MV-4-11 (cell line): ENCODE data around the gene UBASH3B.

Experiments used
- DNase-seq: peaks from one replicate; lab custom pipeline; 2025; lab: John Stamatoyannopoulos, UW

The UBASH3B gene

DNA sequence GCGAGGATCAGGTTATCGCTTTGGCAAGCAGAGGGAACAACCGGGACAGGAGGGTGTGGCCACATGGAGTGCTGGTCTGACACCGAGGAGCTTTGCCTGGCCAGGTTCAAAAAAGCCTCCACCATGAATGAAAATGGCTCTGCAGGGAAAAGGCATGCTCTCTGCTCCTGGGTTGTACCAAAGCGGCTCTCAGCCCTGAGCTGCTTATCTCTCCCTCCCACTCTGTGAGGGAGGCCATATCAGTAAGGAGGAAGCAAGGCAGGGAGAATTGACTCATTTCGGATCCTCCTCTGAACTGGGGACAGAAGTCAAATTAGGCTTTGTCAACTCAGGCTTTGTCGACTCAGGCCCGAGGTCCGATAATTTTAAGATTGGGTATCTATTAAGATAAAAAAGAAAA is 99.9 kb downstream of the UBASH3B start:
- DNase-seq, result peak; percentile 72

DNA sequence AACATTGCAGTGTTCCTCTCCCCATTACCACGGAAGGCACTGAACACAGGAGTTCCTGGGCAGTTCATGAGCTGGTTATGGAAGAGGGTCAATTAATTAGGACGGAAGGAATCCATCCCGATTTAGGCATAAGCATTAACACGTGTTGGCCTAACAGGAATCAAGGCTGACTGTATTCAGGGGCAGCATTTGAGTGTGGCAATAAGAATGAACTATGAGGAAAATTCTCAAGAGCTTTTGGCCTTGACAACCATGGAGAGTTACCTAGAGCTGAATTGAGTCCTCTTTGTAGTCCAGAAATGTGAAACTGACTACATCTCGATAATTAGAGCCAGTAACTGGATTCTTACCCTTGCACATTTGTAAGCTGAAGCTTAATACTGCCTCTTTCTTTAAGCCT is 100.4 kb downstream of the UBASH3B start:
- DNase-seq, result no peak

DNA sequence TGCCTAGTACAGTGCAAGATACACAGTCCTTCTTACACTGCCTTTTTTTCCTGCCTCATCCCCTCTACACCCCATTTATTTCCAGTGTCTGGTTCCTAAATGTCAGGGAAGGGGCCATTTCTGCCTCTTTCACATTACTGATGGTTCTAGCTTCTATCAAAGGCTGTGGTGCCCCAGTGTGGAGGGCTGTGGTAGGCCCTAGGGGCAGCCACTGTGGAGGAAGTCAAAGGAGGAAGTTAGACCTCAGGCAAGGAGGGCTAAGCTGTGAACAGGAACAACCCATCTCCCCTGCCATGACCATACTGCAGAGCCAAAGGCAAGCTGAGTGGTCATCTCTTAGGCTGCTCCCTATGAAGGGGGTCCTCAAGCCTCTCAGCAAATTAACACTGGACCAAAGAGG is 100.9 kb downstream of the UBASH3B start:
- DNase-seq, result peak; percentile 93

DNA sequence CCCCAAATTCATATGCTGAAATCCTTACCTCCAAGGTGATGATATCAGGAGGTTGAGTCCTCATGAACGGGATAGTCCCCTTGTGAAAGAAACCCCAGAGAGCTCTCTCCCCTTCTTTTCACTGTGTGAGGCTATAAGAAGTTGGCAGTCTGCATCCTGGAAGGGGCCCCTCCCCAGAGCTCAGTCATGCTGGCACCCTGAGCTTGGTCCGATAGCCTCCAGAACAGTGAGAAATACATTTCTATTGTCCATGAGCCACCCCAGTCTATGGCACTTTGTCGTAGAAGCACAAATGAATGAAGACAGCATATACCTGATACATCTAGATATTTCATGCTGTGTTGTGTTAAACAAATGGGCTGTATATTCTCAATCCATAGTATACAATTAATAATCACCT is 101.7 kb downstream of the UBASH3B start:
- no peak for DNase-seq

DNA sequence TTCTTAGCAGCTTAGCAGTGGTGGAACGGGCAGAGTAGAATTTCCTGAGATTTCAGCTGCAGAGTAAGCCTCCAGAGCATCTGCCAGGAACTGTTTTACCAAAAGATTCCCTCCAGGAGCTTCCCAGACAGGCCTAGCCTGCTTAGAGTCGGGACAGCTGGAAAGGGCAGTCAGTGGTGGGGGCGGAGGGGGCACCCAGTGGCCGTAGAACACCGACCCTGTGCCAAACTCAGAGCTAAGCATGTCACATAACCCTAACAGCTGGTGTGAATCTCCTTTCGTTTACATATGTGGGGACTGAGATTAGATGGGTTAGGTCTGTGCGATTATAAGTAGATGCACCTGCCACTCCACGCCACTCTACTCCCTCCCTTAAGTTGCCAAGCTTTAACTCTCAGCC is 102.8 kb downstream of the UBASH3B start:
- no peak for DNase-seq

DNA sequence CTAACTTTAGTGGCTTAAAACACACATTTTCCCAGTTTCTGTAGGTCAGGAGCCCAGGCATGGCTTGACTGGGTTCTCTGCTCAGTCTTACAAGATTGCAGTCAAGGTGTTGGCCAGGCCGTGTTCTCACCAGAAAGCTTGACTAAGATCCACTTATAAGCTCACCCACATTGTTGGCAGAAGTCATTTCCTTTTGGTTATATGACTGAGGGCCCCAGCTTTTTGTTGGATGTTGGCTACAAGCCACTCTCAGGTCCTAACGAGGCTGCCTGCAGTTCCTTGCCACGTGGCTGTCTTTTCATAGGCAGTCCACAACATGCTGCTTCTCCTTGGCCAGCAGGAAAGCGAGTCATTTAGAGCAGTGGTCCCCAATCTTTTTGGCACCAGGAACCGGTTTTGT is 103.5 kb downstream of the UBASH3B start:
- no peak for DNase-seq

DNA sequence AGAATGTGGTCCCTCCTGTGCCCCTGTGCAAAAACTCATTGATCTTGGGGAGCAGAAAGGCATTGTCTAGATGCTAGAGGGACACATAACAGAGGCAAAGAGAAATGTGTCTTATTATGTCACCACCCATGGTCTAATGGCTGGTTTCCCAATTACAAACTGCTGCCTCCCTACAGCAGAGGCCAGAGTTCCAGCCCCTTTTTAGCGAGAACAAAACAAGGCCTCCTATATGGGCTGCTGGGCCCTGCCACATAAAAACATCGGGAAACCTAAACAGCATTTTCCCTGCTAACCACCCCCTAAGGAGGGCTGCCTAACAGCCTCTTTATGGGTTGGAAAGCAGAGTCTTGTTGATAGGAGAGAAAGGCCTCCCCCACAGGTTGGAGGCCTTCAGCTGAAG is 107.6 kb downstream of the UBASH3B start:
- DNase-seq, result no peak

DNA sequence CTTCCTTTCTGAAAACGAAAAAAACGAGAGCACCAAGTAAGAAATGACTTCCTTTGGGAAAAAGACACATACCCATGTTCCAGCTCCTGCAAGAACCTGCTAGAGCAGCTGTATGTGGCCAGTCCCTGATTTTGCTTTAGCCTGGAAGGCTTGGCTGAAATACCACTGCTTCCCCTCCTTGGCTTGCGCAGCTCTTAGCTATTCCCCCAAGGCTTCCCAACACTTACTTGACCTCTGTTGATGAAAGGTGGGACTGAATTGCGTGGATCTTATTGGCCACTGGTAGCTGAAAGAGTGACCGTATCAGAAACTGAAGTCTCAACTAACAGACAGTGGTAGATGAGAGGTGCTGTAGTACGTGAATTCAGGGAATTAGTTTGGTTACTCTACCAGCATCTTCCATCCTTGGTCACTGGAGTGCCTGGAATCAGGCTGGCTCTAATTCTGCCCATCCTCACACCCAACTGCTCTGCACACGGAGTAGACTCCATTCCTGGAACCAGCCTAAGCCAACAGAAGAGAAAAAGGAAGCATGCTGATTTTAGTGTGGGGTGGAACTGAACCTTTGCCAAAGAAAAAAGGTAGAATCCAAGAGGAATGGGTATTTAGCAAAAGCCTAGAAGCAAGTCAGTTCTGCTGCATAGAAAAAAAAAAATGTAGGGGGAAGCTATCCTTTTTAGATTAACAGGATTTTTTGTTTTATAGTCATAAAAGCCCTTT is 109.0 kb downstream of the UBASH3B start:
- DNase-seq, result no peak

DNA sequence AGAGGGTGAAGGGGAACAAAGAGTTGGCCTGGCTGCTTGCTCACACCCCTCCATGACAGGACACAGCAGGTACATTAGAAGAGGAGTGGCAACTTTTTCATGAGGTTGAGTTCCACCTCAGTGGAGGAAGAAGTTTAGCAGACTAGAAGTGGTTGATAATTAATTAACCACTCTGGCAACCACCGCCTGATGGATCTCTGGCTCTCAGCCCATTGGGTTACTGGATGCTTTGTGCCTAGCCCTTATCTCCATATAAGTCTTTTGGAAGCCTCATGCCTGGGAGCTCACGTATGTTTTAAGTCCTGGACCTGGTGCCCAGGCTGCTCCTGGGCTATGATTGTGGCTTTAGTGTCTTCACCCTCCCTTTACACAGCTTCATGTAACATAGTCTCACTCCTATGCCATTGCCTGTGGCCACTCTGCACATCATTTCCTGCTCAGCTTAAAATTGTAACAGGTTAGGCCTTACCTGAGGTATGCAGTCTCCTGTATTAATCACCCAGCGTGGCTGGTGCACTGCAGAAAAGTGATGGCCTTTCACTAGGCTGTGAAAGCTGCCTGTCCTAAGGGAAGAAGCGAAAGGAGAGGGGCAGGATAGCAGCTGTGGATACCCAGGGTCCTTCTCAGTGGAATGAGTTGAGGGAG is 110.1 kb downstream of the UBASH3B start:
- DNase-seq, result no peak

DNA sequence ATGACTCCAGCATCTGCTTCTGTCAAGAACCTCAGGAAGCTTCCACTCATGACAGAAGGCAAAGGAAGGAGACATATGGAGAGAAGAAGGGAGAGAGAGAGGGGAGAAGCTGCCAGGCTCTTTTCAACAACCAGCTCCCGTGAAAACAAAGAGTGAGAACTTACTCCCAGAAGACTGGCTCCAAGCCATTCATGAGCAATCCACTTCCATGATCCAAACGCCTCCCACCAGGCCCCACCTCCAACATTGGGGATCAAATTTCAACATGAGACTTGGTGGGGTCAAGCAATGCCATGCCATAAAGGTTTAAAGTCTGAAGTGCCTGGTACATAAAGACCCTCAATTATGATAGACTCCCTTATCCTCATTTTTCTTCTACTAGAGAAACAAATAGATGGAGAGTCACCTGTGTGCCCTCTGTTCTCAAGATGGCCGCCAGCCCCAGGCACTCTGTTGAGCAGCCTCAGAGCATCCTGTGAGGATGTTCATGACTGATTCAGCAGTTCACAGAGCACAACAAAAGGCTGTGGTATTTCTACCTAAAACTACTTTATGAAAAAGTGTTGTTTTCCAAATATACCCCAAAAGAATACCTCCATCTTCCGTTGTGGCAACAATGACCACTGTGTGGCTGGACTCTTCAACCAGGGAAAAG is 113.7 kb downstream of the UBASH3B start:
- no peak for DNase-seq

DNA sequence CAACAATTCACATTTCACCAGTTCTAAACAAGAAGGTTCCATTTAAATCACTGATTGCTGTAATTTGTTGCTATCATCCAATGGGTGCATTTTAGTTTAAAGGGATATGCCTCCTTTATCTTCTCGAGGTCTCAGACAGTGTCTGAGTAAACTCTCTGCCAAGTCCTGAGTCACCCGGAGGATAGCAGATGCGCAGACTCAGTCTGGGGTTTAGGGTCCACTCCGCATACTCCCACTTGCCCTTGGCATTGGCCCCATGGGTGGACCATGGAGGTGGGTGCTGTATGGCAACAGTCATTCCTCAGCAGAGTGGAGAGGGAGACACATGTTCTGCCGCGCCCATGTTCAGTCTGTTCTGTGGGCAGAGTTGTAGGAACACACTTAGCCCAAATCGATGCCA is 117.4 kb downstream of the UBASH3B start:
- DNase-seq, result no peak

DNA sequence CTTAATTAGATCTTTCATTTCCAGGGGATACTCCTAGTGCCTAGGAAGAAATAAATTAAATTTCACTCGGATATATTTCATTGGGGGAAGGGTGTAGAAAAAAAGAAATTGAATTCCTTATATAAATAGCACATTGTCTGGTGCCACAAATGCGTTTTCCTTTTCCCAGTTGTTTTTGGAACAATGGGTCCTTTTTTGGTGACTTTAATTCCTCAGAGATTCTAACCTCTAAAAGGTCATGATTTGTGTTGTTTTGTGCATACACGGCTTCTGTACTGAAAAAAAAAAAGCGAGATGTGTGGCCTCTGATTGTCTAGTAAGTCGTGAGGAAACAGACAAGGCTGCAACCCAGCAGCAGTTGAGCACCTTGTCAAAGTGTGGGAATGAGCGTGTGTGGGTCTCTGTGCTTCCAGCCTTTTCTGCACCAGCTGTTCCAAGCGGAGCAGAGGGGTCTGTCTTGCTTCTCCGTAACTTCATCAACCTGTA is 118.3 kb downstream of the UBASH3B start:
- no peak for DNase-seq

DNA sequence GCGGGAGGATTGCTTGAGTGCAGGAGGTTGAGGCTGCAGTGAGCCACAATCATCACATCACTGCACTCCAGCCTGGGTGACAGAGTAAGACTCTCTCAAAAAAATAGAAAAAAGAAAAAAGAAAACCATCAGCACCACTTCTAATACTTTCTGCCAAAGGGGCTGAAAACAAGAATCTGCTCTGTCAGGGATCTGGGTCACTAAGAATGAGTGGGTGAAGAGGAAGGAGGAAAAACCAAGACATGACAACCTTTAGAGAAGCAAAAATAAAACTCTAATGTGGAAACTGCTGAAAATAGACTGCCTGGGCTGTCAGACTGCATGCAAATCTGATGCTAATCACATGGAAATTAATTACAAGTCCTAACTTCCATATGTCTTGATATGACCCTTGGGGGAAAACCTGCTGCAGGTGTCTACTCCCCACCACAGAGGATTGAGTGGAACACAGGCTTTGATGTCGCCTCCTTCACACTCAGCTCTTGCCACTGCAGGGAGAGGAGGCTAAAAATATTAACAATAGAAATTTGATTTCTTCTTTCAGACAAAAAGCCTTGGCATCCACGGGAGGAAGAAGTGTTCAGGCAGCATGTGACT is 120.3 kb downstream of the UBASH3B start:
- DNase-seq, result no peak

DNA sequence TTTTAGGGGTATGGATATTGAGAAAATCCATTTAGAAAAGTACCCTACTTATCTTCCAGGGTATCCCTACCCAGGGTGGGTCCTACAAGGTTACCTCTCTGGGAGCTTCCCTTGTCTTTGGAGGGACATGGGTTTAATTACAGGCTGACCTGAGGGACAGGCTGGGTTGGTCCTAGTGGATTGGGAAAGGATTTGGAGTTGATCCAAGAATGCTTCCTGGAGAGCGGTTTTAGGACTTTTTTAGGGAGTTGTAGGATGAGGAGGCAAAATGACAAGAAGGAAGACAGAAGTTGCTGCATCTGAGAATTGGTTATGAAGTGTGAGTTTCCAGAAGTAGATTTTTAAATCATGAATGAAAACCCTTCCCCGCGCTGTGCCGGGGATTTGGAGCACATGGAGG is 121.0 kb downstream of the UBASH3B start:
- no peak for DNase-seq

DNA sequence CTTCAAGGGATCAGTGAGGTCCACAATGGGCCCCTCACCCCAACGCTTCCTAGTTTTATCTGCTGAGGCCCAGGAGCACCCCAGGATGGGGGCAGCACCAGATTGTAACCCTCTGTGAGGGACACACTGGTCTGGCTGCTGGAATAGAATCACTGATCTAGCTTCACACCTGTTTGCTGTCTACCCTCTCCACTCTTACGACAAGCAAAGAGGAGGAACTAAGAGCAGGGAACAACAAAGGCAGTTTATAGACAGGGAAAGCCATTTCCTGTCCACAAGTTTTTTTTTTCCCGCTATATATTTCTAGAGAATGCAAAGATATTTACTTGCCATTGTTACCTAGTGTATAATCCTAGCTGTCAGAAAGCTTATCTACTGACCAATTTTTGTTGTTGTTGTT is 121.8 kb downstream of the UBASH3B start:
- no peak for DNase-seq

DNA sequence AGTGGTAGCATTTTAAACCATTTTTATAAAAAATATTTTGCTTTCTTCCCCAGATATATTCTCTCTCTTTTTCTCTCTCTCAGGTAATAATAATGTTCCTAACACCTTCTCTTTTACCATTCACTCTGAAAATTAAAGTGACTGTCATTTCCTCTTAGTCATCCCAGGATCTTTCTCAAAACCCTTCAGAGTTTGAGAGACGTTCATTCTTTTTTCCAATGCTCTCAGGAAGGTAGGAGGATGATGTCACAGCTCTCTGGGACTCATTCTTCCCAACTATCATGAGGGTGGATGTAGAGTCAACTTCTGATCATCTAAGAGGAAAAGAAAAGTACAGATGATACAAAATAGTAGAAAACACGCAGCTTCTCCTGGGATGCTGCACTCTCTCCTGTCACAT is 122.6 kb downstream of the UBASH3B start:
- no peak for DNase-seq

DNA sequence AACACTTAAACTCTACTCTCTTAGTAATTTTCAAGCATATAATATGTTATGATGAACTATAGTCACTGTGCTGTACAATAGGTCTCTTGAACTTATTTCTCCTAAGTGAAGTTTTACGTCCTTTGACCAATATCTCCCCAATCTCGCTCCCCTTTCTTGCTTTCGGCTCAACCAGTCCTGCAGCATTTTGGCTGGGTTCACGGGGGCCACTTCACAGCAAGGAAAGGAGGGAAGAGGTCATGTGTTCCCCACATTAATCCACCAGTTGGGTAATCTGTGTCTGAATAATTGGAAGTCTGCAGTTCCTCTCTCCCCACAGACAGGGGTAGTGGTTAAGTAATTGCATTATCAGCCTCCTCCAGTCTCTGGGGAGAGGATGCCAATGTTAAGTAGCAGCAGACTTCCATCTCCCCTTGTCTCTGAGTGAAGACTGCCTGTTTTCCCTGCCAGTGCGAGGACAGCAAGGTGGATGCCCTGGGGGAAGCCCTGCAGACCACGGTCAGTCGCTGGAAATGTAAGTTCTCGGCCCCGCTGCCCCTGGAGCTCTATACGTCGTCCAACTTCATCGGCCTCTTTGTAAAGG is 123.6 kb downstream of the UBASH3B start:
- DNase-seq, result peak; percentile 80

DNA sequence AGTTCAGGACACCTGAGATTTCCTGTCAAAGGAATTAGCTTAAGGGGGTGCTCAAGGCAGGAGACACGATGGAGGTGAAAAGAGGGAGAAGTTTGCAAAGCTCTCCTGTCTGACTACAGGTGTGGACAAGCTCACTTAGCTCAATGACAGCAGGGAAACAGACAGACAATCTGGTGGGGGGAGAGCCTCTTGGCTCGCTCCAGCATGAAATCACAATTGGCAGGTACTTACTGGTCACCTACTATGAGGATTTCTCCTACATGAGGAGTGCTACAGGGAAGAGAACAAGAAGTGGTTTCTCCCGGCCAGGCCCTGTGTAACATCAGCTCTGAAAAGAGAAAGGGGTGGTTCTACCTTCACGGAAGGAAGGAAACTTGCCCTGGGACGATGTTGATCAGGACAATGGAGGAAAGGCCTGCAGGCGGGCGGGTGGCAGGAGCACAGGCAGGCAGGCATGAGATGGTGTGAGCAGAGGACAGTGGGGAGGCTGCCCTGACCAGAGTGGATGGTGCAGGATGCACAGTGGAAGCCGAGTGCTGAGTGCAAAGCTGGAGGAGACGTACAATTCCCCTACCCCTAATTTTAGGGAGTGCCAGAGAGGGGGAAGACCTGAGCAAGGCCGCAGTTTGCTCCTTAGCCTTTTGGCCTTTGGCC is 124.9 kb downstream of the UBASH3B start:
- DNase-seq, result no peak

DNA sequence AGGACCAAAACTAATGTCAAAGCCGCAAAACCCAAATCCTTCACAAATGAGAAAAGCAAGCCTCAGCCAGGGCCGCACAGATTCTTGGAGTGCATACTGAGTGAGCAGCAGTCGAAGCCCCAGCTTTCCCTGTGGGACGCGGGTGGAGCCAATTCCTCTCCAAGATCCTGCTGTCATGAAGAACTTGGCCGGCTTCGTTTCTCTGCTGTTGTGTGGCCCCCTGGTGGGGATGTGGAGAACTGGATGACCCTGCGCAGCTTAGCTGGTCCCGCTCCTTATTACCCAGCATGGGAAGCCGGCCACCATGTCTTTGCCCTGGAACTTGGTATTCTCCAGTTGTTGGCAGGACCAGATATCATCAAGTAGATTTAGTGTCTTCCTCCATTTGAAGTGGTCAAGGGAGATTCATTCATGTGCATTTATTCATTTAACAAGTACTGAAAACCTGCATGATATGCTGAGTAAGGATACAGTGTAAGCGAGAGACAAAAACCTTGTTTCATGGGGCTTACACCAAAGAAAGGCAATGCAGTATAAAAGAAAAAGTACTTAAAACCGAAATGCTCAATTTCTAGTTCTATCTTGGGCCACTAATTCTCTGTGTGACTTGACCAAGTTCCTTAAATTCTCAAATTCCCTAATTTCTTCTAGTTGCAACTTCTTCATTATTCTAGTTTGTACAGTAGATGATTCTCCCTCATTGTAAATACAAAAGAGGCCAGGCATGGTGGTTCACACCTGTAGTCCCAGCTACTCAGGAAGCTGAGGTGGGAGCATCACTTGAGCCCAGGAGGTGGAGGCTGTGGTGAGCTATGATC is 126.1 kb downstream of the UBASH3B start:
- peak; percentile 38 for DNase-seq

DNA sequence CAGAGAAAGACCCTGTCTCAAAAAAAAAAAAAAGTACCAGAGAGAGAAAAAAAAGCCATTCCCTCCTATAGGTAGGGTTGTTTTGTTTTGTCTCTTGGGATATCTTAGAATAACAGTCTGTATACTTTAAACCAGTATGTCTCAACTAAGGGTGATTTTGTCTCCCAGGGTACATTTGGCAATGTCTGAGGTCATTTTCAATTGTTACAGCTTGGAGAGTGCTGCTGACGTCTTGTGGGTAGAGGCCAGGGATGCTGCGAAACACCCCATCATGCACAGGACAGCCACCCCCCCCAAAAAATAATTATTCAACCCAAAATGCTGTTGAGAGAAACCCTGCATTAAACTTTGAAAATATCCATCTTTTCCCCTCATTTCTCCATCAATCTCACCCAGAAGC is 126.7 kb downstream of the UBASH3B start:
- no peak for DNase-seq

DNA sequence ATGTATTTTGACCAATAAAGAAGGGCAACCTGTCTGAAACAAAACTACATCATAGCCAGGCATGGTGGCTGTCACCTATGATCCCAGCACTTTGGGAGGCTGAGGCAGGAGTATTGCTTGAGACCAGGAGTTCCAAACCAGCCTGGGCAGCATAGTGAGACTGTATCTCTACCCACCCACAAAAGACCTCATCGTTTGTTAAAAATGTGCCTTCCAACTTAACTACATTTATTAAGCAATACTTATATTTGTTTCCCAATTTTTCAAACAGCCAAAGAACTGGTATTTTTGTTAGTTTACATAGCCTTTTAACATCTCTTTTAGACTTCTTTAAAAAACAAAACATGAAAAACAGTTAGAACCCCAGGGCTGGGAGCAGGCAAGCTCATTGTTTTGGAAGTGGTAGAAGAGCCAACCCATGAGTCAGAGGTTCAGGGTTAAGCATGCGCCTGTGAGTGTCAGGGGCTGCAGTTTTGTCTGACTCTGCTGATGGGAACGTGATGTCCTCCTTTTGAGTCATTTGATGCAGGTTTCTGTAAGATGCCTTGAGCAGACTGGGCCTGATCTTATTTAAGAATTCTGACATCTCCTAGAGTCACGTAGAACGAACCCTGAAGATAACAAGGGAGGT is 128.9 kb downstream of the UBASH3B start:
- no peak for DNase-seq
